GM19035 (cell line): Measurements from ENCODE around the gene PODXL2.

Source experiments
- ATAC-seq: cut with Tn5 transposase; IDR thresholded peaks from one replicate; pipeline ENCODE4 v1.9.1; 2021; ENCODE audit not compliant: unreplicated experiment

Gene PODXL2

GRCh38 chr3:127720985-127721935 lies 92.3 kb downstream of the PODXL2 start:
- no peak for ATAC-seq

- ATAC-seq, result no peak
Observed at GRCh38 chr3:127722091-127722784, 93.3 kb downstream of the PODXL2 start.
